ENCODE measurements around the gene MYH8. TPM values are rescaled to one million over a fixed set of nuclear protein-coding genes. Genes with fewer than 3 reads are reported as not detected.

MYH8 gene
- total RNA-seq: not detected

DNA sequence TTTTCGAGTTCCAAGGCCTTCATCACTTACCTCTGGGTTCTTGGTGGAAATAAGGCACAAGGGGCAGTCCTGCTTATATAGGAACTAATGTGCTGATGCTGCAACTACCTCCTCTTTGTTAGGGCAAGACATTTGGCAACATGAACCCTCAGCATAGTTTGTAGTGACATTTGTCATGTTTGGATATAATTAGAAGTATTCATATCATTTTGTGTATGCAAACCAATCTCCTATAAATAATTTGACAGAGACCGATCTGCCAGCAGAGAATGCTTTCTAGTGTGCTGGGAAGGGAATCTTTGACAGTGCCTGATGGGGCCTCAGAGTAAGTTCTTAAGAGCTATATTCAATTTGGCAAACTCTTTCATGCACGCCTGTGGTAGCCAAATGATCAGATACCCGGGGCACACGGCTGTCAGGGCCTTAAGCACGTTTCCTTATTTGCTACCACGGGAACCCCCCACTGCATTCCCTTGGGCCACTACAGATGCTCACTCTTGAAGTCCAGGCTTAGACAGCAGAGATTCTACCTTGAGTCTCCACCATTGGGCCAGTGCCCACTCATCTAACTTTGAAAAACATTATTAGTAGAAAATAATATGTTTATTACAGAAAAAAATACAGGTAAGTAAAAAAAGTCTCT, at the start of gene MYH8:
Gene MYH8, minus strand, starts transcription at position 51 of the 643 bp plus-strand sequence. CDS start 1,723 bp downstream, outside the sequence.
- DNase-seq (ENCODE audit: low spot score) (no peak), ATAC-seq (no peak)
- intact Hi-C loops (cut with DNase I): no loop called here

DNA sequence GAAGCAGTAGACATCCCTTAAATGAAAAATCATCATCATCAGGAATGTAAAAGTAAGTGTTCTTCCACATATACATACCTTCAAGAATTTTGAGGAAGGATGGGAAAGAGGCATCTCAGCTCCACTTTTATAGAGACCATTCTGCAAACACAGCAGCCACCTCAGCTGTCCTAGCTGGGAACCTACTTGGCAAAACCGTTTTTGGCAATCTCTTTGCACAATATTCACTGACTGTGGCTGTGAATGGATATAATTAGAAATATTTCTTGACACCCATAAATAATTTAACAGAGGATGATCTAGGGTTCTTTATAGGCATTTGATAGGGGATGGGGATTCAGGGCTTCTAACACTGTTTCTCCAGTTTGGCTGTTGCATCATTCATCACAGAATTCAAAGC, 47.7 kb upstream of the MYH8 start, which contains the start of gene MYH4:
Gene MYH4, minus strand, starts transcription at position 101 of the 400 bp plus-strand sequence. CDS start 2,814 bp downstream, outside the sequence.
- DNase-seq (ENCODE audit: low spot score): no peak
- ATAC-seq: no peak
- intact Hi-C loops (cut with DNase I): no loop called here

DNA sequence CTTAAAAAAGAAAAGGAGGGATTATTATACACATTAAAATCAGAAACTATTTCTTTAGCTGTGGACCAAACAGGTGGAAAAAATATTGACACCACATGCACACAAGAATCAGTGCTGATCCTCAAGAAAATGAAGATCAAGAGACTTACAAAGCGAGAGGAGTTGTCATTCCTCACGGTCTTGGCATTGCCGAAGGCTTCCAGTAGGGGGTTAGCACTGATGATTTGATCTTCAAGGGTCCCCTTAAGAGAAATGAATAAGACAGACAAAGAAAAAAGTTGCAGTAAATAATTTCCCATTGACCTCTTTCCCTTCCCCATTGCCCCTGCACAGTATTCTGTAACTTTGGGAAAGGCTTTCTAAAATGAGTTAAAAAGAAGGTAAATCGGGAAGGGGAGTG, 41.7 kb upstream of the MYH8 start:
- intact Hi-C loops (cut with DNase I): no loop called here
- no peak for DNase-seq (ENCODE audit: low spot score)
- ATAC-seq: no peak

DNA sequence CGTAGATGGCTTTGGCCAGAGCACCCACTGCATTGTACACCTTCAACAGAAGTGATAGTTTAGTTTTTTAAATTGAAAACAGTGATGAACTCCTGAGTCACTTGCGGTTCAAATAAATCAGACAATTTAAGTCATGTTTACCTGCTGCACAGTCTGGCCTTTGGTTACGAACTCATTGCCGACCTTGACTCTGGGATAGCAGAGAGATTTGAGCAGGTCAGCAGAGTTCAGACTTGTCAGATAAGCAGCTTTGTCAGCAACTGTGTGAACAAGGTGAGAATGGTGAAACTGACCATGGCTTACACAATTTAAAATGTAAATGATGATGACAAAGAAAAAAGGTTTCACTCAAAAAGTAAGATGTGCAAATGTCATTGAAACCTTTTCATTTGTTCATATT, 38.3 kb upstream of the MYH8 start:
- intact Hi-C loops (cut with DNase I): no loop called here
- DNase-seq (ENCODE audit: low spot score): no peak
- no peak for ATAC-seq

DNA sequence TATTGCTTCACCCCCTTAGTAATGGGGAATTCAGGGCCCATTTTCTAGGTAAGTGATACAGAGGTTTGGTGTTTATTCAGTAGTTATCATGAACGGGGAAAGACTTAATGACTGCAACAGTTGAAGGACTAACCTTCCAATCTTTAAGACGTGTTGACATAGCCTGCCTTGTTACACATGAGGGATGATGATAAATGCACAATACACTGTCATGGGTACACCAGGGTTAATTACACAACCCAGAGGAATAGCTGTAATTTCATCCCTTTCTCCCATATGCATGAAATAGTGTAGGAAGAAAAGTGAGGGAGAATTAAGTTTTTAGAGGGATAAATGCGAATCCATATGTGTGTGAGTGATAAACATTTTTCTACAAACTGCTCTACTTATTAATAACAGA, 37.0 kb upstream of the MYH8 start:
- intact Hi-C loops (cut with DNase I): no loop called here
- ATAC-seq: no peak
- DNase-seq (ENCODE audit: low spot score): no peak

DNA sequence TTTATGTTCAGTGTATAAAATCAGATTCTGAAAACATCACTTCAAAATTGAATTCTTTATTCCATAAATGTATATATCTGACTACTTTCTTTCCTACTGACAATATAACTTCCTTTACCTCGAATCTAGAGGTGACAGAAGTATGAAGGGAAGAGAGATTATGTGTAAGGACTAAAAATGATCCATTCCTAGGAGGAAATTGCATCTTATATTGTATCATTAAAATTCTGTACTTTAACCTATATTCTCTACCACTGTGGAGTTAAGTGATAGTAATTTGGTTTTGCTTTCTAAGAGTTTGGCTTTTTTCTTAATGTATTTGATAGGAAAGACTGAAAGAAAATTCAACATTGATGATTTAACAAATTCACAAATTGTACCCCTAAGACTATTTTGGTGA, 36.2 kb upstream of the MYH8 start:
- DNase-seq (ENCODE audit: low spot score) (no peak), ATAC-seq (no peak)
- intact Hi-C loops (cut with DNase I): no loop called here

DNA sequence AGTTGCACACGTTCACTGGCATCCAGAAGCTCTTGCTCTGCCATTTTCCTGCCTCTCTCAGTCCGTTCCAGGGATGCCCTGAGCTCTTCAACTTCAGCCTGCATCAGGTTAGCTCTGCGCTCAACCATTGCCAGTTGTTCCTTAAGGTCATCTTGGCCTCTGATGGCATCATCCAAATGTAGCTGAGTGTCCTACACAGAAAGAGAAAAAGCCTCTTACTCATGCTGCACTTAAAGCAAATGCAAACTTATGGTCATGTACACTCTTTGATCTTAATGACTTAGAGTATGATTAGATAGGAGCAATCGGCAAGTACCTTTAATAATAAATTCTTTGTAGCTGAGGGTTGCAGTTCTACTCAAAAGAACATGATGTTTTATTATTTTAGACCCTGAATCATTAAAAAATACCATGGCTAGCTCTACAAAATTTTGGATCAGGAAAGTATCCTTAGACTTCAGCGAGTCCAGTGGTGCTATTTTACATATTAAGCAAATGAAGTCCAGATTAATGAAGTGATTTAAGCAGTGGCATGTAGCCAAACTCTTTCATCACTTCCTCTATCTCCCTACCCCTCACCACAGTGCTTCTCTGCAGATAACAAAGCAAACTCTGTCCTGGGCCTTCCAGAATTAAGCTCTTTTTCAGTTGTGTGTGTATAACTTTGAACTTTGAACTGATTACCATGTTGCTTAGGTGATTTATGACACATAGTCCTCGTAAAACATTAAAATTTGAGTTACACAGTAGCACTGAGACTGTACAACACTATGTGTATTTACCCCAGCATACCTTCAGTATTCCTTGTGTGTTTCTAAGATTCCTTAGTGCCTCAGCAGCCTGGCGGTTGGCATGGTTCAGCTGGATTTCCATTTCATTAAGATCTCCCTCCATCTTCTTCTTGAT, 25.5 kb upstream of the MYH8 start:
- intact Hi-C loops (cut with DNase I): no loop called here
- ATAC-seq (no peak), DNase-seq (ENCODE audit: low spot score) (no peak)

DNA sequence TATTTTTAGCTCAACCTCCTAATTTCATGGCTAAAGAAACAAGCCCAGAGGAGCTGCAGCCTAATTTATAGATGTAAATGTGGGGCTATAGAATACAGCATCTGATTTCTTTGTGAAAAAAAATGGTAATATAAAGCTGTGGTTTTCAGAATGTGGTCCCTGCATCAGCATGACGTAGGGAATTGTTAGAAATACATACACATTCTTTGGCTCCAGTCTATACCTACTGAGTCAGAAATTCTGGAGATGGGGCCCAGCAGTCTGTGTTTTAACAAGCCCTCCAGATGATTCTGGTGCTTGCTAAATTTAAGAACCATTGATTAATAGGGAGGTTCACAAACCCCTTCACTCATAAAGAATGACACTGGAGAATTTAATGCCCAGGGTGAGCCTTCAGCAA, 18.1 kb upstream of the MYH8 start:
- intact Hi-C loops (cut with DNase I): loop anchor here (5.0 kb wide), 1 partner anchor 273 kb away; no protein-coding TSS in a partner anchor
- DNase-seq (ENCODE audit: low spot score) (no peak), ATAC-seq (no peak)

DNA sequence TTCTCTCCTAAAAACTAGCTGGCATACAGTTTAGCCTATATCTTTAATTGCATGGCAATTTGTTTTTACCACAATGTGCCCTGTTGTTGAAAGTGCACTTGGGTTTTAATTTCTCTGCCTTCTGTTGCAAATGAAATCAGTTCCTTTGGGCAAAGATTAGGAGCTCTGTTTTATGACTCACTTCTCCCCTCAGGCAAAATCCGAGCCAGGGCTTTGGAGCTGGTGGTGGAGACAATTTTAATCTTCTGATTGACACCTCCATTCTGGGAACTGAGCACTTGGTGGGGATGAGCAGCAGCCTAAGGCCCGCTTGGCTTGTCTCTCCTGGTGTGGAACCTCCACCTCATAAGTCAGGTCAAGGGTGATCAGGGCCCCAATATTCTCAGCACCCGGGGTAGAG, 13.3 kb upstream of the MYH8 start:
- ATAC-seq: no peak
- no peak for DNase-seq (ENCODE audit: low spot score)
- intact Hi-C loops (cut with DNase I): loop anchor here (5.0 kb wide), 1 partner anchor 268 kb away; no protein-coding TSS in a partner anchor

DNA sequence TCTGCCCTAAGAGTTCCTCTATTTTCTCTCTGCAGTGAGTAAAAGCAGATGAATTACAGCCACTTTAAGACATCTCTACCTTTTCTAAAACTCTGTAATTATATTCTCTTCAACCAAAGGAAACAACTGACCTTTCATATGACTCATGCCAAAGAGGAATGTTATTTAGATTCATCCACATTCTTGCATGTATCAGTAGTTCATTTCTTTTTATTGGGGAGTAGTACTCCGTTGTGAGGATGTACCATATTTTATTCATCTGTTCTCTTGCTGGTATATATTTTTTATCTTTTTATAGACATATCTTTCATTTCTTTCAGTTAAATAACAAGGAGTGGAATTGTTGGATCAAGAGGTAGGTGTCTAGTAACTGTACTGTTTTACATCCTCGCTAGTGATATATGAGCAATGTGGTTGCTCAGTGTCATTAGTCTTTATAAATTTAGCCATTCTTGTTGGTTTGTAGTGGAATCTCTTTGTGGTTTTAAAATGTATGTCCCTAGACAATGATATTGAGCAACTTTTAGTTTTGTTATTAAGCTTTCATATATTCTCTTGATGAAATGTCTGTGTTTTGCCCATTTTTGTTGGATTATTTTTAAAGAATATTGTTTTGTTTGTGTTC, 7.8 kb upstream of the MYH8 start:
- DNase-seq (ENCODE audit: low spot score) (no peak), ATAC-seq (no peak)
- intact Hi-C loops (cut with DNase I): no loop called here

DNA sequence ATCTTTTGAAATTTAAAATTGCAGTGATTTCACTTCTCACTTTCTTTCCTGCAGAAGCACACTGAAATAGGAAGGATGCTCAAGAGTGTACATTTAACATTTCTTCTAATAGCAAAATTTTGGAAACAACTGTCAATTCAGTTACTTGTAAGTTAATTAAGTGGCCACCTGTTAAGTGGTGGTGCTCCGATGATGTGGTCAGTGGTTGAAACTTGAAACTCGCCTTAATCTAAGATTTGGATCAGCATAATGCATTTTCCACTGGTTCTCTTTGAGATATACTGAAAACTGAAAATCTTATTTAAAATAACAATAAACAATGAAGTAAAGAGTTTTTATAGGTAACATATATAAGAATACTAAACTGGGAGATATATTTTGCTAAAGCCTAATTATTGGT, 7.0 kb upstream of the MYH8 start:
- intact Hi-C loops (cut with DNase I): no loop called here
- ATAC-seq (no peak), DNase-seq (ENCODE audit: low spot score) (no peak)

DNA sequence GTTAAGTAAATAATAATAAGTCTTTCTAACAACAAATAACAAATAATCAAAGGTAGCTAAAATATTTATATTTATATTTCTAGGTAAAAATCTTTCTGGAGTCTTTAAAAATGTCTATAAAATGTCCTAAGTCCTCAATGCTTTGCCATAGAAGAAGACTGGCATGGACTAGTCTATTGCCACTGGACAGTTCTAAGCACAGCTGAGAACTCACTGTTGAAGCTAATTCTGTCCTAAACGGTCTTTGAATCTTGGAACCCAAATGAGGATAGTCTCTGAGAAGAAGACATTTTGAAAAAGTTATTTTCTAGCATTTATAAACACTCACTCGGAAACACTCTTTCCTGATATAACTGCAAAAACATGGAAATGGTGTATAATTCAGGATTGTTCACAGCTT, 539 bp downstream of the MYH8 start:
- intact Hi-C loops (cut with DNase I): no loop called here
- ATAC-seq: no peak
- no peak for DNase-seq (ENCODE audit: low spot score)

DNA sequence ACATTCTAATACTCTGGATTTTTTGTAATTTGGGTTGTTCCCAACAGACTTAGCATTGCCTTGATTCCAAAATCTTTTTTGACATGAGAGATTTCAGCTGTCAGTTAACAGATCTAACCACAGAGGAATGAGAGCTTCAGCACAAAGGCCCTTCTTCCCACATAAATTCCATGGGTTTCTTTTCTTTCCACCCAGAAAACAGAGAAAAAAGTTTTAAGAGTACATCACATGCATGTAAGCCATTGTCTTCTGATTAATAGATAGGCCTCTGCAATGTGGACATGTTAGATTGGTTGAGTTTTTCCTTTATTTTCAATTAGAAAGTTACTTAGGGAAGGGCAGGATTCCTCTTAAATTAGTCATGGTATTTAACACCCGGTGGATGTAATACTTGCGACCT, 939 bp downstream of the MYH8 start:
- ATAC-seq (no peak), DNase-seq (ENCODE audit: low spot score) (no peak)

DNA sequence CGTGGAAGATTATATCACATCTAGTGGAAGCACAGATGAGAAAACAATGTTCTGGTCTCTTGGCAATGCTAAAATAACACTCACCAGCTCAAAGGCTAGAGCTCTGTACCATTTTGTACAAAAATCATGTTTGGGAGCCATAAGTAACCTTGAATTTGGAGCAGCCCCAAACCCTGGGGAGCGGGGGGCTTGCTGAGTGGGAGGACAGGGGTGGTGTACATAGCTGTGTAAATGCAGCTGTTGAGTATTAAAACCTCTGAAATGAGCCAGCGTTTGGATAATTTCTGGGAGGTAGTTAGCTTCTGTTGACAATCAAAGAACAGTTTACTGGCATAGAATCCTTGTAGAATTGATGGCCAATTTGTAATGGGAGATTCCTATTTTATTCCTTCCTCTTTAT, 4.3 kb downstream of the MYH8 start:
- DNase-seq (ENCODE audit: low spot score) (no peak), ATAC-seq (no peak)
- intact Hi-C loops (cut with DNase I): no loop called here

More for the DNA sequence above, 939 bp downstream of the MYH8 start:
- intact Hi-C loops (cut with DNase I): no loop called here

DNA sequence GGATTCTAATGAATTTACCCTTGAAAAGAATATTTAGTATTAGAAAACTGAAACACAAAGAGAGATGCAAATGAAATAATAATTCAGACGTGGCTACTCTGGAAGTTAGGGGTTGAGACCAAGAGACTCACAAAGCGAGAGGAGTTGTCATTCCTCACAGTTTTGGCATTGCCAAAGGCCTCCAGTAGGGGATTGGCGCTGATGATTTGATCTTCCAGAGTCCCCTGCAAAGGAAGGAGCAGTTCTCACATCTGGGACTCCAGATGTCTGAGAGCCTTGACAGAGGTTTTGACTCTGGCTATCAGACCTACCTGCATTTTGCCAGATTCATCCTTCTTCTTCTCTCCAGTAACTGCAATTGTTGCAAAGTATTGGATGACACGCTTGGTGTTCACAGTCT, 6.6 kb downstream of the MYH8 start:
- no peak for DNase-seq (ENCODE audit: low spot score)
- intact Hi-C loops (cut with DNase I): no loop called here
- no peak for ATAC-seq

DNA sequence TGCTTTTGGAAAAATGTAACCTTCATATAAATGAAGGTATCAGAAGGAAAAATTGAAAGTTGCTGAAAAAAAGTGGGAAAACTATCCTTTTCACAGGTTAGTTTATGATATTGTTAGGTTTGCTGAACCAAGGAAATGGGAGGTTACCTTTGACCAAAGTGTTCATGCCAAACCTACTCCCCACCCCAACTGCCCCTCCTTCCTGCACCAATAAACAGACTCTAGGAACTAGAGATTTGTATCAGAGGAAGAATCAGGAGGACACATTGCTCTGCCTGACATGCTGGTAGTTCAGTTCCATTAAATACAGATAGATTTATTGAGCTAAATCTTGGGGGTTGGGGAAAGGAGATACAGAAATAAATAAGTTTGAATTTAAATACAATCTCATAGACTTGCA, 18.2 kb downstream of the MYH8 start:
- no peak for ATAC-seq
- intact Hi-C loops (cut with DNase I): no loop called here

DNA sequence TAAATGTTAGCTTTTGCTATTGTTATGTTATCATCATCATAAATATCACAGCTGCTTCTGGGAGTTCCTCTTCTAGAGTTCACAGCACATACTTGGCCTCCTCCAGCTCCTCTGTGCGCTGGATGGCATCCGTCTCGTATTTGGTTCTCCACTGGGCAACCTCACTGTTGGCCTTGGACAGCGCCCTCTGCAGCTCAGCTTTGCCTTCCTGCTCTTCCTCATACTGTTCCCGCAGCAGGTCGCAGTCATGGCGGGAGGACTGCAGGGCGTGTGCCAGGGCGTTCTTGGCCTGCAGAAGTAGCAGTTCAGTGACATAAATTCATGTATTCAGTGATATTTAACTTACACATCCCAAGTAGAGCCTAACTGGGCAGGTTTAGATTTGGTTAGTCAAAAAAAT, 23.4 kb downstream of the MYH8 start:
- DNase-seq (ENCODE audit: low spot score) (no peak), ATAC-seq (no peak)
- intact Hi-C loops (cut with DNase I): no loop called here

More for the DNA sequence above, 18.2 kb downstream of the MYH8 start:
- no peak for DNase-seq (ENCODE audit: low spot score)

DNA sequence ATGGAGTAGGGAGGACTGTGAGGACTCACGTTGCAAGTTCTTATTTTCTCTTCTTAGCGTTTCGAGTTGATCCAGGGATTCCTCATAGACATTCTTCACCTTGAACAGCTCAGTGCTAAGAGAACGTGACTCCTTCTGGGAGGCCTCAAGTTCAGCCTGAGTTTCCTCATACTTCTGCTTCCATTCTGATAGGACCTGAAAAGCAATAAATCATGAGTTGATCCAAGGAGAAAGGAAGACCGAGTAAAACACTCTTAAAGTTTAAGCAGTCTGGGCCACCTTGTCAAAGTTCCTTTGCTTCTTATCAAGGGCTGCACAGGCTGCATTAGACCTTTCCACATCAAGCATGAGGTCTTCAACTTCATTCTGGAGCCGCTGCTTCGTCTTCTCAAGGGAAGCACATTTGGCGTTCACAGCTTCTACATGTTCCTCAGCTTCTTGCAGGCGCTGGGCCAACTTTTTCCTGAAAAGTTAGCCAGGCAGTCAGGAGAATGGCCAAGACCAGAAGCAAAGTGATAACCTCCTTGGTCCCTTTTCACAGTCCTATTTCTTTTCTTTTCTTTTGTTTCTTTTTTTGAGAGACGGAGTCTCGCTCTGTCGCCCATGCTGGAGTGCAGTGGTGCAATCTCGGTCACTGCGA, 25.1 kb downstream of the MYH8 start:
- DNase-seq (ENCODE audit: low spot score) (no peak), ATAC-seq (no peak)
- intact Hi-C loops (cut with DNase I): no loop called here

DNA sequence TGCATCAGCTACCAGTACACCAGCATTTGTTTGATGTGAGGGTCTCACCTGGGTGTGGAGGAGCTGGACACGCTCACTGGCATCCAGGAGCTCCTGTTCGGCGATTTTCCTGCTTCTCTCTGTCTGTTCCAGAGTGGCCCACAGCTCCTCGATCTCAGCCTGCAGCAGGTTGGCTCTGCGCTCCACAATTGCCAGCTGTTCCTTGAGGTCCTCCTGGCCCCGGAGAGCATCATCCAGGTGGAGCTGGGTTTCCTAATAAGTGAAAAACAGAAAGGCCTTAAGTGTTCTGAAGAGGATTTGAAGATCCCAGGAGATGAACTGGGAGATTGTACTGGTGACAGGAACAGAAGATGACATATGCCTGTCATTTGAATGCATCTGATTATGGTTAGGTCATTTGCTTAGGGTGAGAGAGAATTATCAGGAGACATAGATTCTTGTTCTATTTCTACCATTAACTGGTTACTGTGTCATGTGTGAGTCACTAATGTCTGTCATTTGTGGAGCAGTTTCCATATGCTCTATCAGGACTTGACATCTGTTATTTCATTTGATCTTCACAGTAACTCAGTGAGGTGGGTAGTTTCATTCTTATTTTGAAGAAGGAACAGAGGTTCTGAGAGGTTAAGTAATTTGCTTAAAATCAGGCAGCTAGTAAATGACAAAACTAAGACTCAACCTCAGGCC, 27.4 kb downstream of the MYH8 start:
- ATAC-seq: no peak

More for the DNA sequence above, 27.4 kb downstream of the MYH8 start:
- DNase-seq (ENCODE audit: low spot score): no peak
- intact Hi-C loops (cut with DNase I): no loop called here

Data from sciatic nerve (tissue), 2 donors.